ENCODE data around the gene PDK2. TPM values are rescaled to one million over a fixed set of nuclear protein-coding genes. Genes with fewer than 3 reads are reported as not detected.

Gene PDK2
- total RNA-seq, 1 donor from 2014 or later = 7.8 TPM

GRCh38 chr17:50078430-50078829 is 16.7 kb upstream of the PDK2 start:
- DNase-seq (ENCODE audit: low read depth, low spot score) = no peak

- DNase-seq (ENCODE audit: low read depth, low spot score) = no peak
Observed at GRCh38 chr17:50079334-50080095, 15.6 kb upstream of the PDK2 start.

GRCh38 chr17:50080096-50080480 is 15.1 kb upstream of the PDK2 start:
- no peak for DNase-seq (ENCODE audit: low read depth, low spot score)

- DNase-seq (ENCODE audit: low read depth, low spot score) = no peak
Observed at GRCh38 chr17:50080827-50081226, 14.3 kb upstream of the PDK2 start.

- DNase-seq (ENCODE audit: low read depth, low spot score) = no peak
Observed at GRCh38 chr17:50081757-50082156, 13.4 kb upstream of the PDK2 start.

- no peak for DNase-seq (ENCODE audit: low read depth, low spot score)
Observed at GRCh38 chr17:50087246-50087911, 7.8 kb upstream of the PDK2 start.

- DNase-seq (ENCODE audit: low read depth, low spot score) = no peak
Observed at GRCh38 chr17:50087912-50088405, 7.2 kb upstream of the PDK2 start.

GRCh38 chr17:50088952-50089825 is 6.0 kb upstream of the PDK2 start:
- DNase-seq (ENCODE audit: low read depth, low spot score) = no peak

GRCh38 chr17:50090071-50090470 is 5.1 kb upstream of the PDK2 start:
- no peak for DNase-seq (ENCODE audit: low read depth, low spot score)

GRCh38 chr17:50090971-50091917 is 3.9 kb upstream of the PDK2 start:
- no peak for DNase-seq (ENCODE audit: low read depth, low spot score)

- no peak for DNase-seq (ENCODE audit: low read depth, low spot score)
Observed at GRCh38 chr17:50091918-50092285, 3.2 kb upstream of the PDK2 start.

GRCh38 chr17:50093246-50093645 is 1.9 kb upstream of the PDK2 start:
- no peak for DNase-seq (ENCODE audit: low read depth, low spot score)

GRCh38 chr17:50093807-50094206 is 1.3 kb upstream of the PDK2 start:
- DNase-seq (ENCODE audit: low read depth, low spot score) = no peak

GRCh38 chr17:50094243-50094752 is 853 bp upstream of the PDK2 start:
- DNase-seq (ENCODE audit: low read depth, low spot score) = peak; percentile 57

- DNase-seq (ENCODE audit: low read depth, low spot score) = no peak
Observed at GRCh38 chr17:50095626-50096037, 481 bp downstream of the PDK2 start.

GRCh38 chr17:50096092-50096491 is 941 bp downstream of the PDK2 start:
- DNase-seq (ENCODE audit: low read depth, low spot score) = no peak

- DNase-seq (ENCODE audit: low read depth, low spot score) = no peak
Observed at GRCh38 chr17:50096758-50097157, 1.6 kb downstream of the PDK2 start.

- no peak for DNase-seq (ENCODE audit: low read depth, low spot score)
Observed at GRCh38 chr17:50097455-50097854, 2.3 kb downstream of the PDK2 start.

- DNase-seq (ENCODE audit: low read depth, low spot score) = no peak
Observed at GRCh38 chr17:50097926-50098325, 2.8 kb downstream of the PDK2 start.

GRCh38 chr17:50098583-50098982 is 3.4 kb downstream of the PDK2 start:
- DNase-seq (ENCODE audit: low read depth, low spot score) = no peak

GRCh38 chr17:50099003-50099402 is 3.9 kb downstream of the PDK2 start:
- no peak for DNase-seq (ENCODE audit: low read depth, low spot score)

All from pulmonary artery endothelial cell (primary cell).